SJSA1 (cell line): Measurements from ENCODE around the gene TSPYL2. TPM values are rescaled to one million over a fixed set of nuclear protein-coding genes. Genes with fewer than 3 reads are reported as not detected.

Experiments
- DNase-seq, 2 experiments: peaks; one replicate each; pipeline ENCODE4 v3.0.0-alpha.2; 2015 to 2020; ENCODE audit warnings: low spot score in 2 of 2, low read depth in 1 of 2
- H3K27ac ChIP-seq: fragments of 250-450 bp; sonication (Bioruptor Pico); 2 replicates; pipeline ENCODE4 v1.5.1; 2020; ENCODE audit warnings: mild to moderate bottlenecking, moderate library complexity
- H3K27me3 ChIP-seq: fragments of 250-450 bp; sonication (Bioruptor Pico); replicated peaks from 2 replicates; pipeline ENCODE4 v1.5.1; 2020; ENCODE audit warnings: mild to moderate bottlenecking, moderate library complexity
- H3K36me3 ChIP-seq: fragments of 250-450 bp; sonication (Bioruptor Pico); 2 replicates; pipeline ENCODE4 v1.5.1; 2020; ENCODE audit warnings: mild to moderate bottlenecking
- H3K4me1 ChIP-seq: fragments of 250-450 bp; sonication (Bioruptor Pico); replicated peaks from 2 replicates; pipeline ENCODE4 v1.6.1; 2021; ENCODE audit warnings: mild to moderate bottlenecking
- H3K4me3 ChIP-seq: fragments of 250-450 bp; sonication (Bioruptor Pico); 2 replicates; pipeline ENCODE4 v1.5.1; 2020; ENCODE audit warnings: mild to moderate bottlenecking
- H3K9me3 ChIP-seq: fragments of 250-450 bp; sonication (Bioruptor Pico); replicated peaks from 2 replicates; pipeline ENCODE4 v1.5.1; 2020; ENCODE audit warnings: mild to moderate bottlenecking
- total RNA-seq: library from RNA; depleted of rRNA; stranded (reverse); fragments of >200 nt; shearing (Covaris generic); gene quantifications from 2 replicates; pipeline ENCODE4 v1.2.3, GENCODE V29; 2014; rRNA removed

TSPYL2 gene
- total RNA-seq, 1 experiment from 2014 or later: 13.3 TPM

GRCh38 chrX:53125506-53125905, 43.3 kb downstream of the TSPYL2 start:
- no peaks in the 10 kb centered on the region for H3K27me3 ChIP-seq
- H3K4me1 ChIP-seq: peaks cover 15% of the 10 kb centered on the region; the same call in 1 of the 2 replicates
- H3K9me3 ChIP-seq: no peaks in the 10 kb centered on the region
- H3K4me3 ChIP-seq: no peak overlapping the region
- H3K27ac ChIP-seq: peak overlapping the region; percentile 35
- H3K36me3 ChIP-seq: no peaks in the 10 kb centered on the region
- peak in 1 of 2 experiments; percentile 20 for DNase-seq

- no peak for DNase-seq
- no peak overlapping the region for H3K4me3 ChIP-seq
- no peaks in the 10 kb centered on the region for H3K9me3 ChIP-seq
- no peak overlapping the region for H3K27ac ChIP-seq
- no peaks in the 10 kb centered on the region for H3K36me3 ChIP-seq
- no peaks in the 10 kb centered on the region for H3K27me3 ChIP-seq
- H3K4me1 ChIP-seq: peaks cover 15% of the 10 kb centered on the region; the same call in 1 of the 2 replicates
Observed at GRCh38 chrX:53126377-53126776, 44.2 kb downstream of the TSPYL2 start.

- H3K4me1 ChIP-seq: peaks cover 15% of the 10 kb centered on the region; the same call in 1 of the 2 replicates
- no peak for DNase-seq
- H3K27ac ChIP-seq: no peak overlapping the region
- H3K36me3 ChIP-seq: no peaks in the 10 kb centered on the region
- H3K4me3 ChIP-seq: no peak overlapping the region
- H3K9me3 ChIP-seq: no peaks in the 10 kb centered on the region
- H3K27me3 ChIP-seq: no peaks in the 10 kb centered on the region
Observed at GRCh38 chrX:53128097-53128749, 46.1 kb downstream of the TSPYL2 start.

- Histone ChIP-seq H3K4me3 (no peak overlapping the region), H3K36me3 (no peaks in the 10 kb centered on the region), H3K4me1 (peaks cover under 1% of the 10 kb centered on the region; the same call in 1 of the 2 replicates), H3K27me3 (no peaks in the 10 kb centered on the region), H3K9me3 (no peaks in the 10 kb centered on the region), H3K27ac (no peak overlapping the region)
- DNase-seq: no peak
Observed at GRCh38 chrX:53133400-53133799, 51.2 kb downstream of the TSPYL2 start.

- Histone ChIP-seq H3K4me1 (no peaks in the 10 kb centered on the region), H3K9me3 (no peaks in the 10 kb centered on the region), H3K27ac (no peak overlapping the region), H3K27me3 (no peaks in the 10 kb centered on the region), H3K4me3 (no peak overlapping the region), H3K36me3 (no peaks in the 10 kb centered on the region)
- no peak for DNase-seq
Observed at GRCh38 chrX:53135581-53135980, 53.4 kb downstream of the TSPYL2 start.

Other genes with a start within 250 kb of the TSPYL2 start
- not detected in 2 replicates for gene XAGE3, start 214.3 kb upstream of the TSPYL2 start, total RNA-seq
- gene FAM156B, start 185.0 kb upstream of the TSPYL2 start, total RNA-seq: 12.4 and 13.5 TPM in 2 replicates
- 14.1 and 15.0 TPM in 2 replicates for gene FAM156A, start 123.8 kb upstream of the TSPYL2 start, total RNA-seq
- 0.19 and 0.42 TPM in 2 replicates for gene GPR173, start 33.6 kb upstream of the TSPYL2 start, total RNA-seq
- gene KANTR, start 11.8 kb downstream of the TSPYL2 start, total RNA-seq: 2.1 and 5.1 TPM in 2 replicates
- gene KDM5C, start 142.8 kb downstream of the TSPYL2 start, total RNA-seq: 40.9 and 48.3 TPM in 2 replicates
- 4.8 and 5.1 TPM in 2 replicates for gene IQSEC2, start 199.2 kb downstream of the TSPYL2 start, total RNA-seq